HepG2 (cell line): Measurements from ENCODE around the gene COMMD4. TPM values are rescaled to one million over a fixed set of nuclear protein-coding genes. Genes with fewer than 3 reads are reported as not detected.
A peak's percentile ranks its signal among the peaks of the same experiment; 100 is the strongest.

ENCODE experiments used
- ATF7-NPFF ChIP-seq: sonication (generic); formaldehyde crosslinking; IDR thresholded peaks from 2 replicates; pipeline ENCODE4 v1.8.1; 2023; ENCODE audit warnings: mild to moderate bottlenecking, low read depth, missing genetic modification reagents, moderate library complexity
- FOXP1 ChIP-seq, 2 experiments: fragments of 450-650 bp in 1 of 2; IDR thresholded peaks; 2 replicates each; pipeline ENCODE4 v1.6.1; 2017 to 2018; ENCODE audit warnings: antibody characterized with exemption in 1 of 2
- JUN ChIP-seq: sonication (generic); formaldehyde crosslinking; IDR thresholded peaks from 2 replicates; pipeline ENCODE4 v1.4.0; 2020; ENCODE audit warnings: mild to moderate bottlenecking, missing genetic modification reagents
- KDM1A ChIP-seq: IDR thresholded peaks from 2 replicates; pipeline ENCODE4 v1.6.1; 2016; ENCODE audit warnings: missing compliant biosample characterization
- KMT2A ChIP-seq: sonication (generic); formaldehyde crosslinking; IDR thresholded peaks from 2 replicates; pipeline ENCODE4 v1.4.0; 2020; ENCODE audit warnings: missing genetic modification reagents
- PAXIP1 ChIP-seq: sonication (generic); formaldehyde crosslinking; conservative IDR thresholded peaks from 2 replicates; pipeline ENCODE4 v1.4.0; 2020; ENCODE audit warnings: mild to moderate bottlenecking, missing genetic modification reagents, moderate library complexity
- SAFB2 ChIP-seq: sonication (generic); formaldehyde crosslinking; IDR thresholded peaks from 2 replicates; pipeline ENCODE4 v1.5.1; 2020; ENCODE audit warnings: missing genetic modification reagents, low read depth, mild to moderate bottlenecking, borderline replicate concordance
- SMAD1 ChIP-seq: sonication (generic); formaldehyde crosslinking; IDR thresholded peaks from 2 replicates; pipeline ENCODE4 v1.4.0; 2020; ENCODE audit warnings: missing genetic modification reagents, low read depth, mild to moderate bottlenecking, borderline replicate concordance
- SRF ChIP-seq: IDR thresholded peaks from 2 replicates; pipeline ENCODE4 v1.6.1; 2011; ENCODE audit warnings: mild to moderate bottlenecking, low read depth, low read length, moderate library complexity
- TFAP4 ChIP-seq: sonication (generic); IDR thresholded peaks from 2 replicates; pipeline ENCODE4 v1.6.1; 2016; ENCODE audit warnings: low read depth, borderline replicate concordance
- TOE1 ChIP-seq: sonication (generic); formaldehyde crosslinking; IDR thresholded peaks from 2 replicates; pipeline ENCODE4 v1.4.0; 2020; ENCODE audit warnings: mild to moderate bottlenecking, missing genetic modification reagents
- U2AF2 ChIP-seq: fragments of 200-400 bp; formaldehyde crosslinking; IDR thresholded peaks from 2 replicates; pipeline ENCODE4 v1.6.1; 2017; ENCODE audit warnings: low read depth, mild to moderate bottlenecking, low read length
- ZNF280D ChIP-seq: sonication (generic); formaldehyde crosslinking; IDR thresholded peaks from 2 replicates; pipeline ENCODE4 v1.5.1; 2020; ENCODE audit warnings: mild to moderate bottlenecking, missing genetic modification reagents
- ZNF605 ChIP-seq: sonication (generic); formaldehyde crosslinking; IDR thresholded peaks from 2 replicates; pipeline ENCODE4 v1.8.0; 2022; ENCODE audit warnings: mild to moderate bottlenecking, missing genetic modification reagents
- ZNF646 ChIP-seq: sonication (generic); formaldehyde crosslinking; IDR thresholded peaks from 2 replicates; pipeline ENCODE4 v1.9.0; 2021; ENCODE audit warnings: mild to moderate bottlenecking, missing genetic modification reagents
- ZNF670 ChIP-seq: sonication (generic); formaldehyde crosslinking; IDR thresholded peaks from 2 replicates; pipeline ENCODE4 v1.8.0; 2022; ENCODE audit warnings: mild to moderate bottlenecking, missing genetic modification reagents, borderline replicate concordance
- polyA plus RNA-seq, 8 experiments: library from polyadenylated mRNA; depleted of rRNA in 3 of 8; stranded (reverse) in 7 of 8; unstranded in 1 of 8; fragments of >200 nt; fragmentation: Illumina TruSeq in 4 of 8; extraction: Trizol in 4 of 8; gene quantifications; 2 replicates each; pipeline versions ENCODE4 v1.2.1 to v1.2.3, GENCODE V29; 2011 to 2016; ENCODE audit warnings: low read depth in 4 of 8, missing spikeins in 1 of 8, mixed read lengths in 1 of 8; ENCODE audit not compliant: insufficient read depth in 1 of 8
- total RNA-seq, 5 experiments: library from RNA; depleted of rRNA; stranded (reverse); fragments of >200 nt; fragmentation: Illumina TruSeq; extraction: Trizol; gene quantifications; 2 replicates each; pipeline ENCODE4 v1.2.3, GENCODE V29; 2016; ENCODE audit warnings: low read depth in 1 of 5

The COMMD4 gene
- total and polyA plus RNA-seq, 2 of the 13 experiments (the other 11 are each of a cell fraction or from before 2014, with no cell fraction given), result 45.8 to 89.9 TPM

GRCh38 chr15:75367406-75367912 lies 31.6 kb downstream of the COMMD4 start (continued):
- TF ChIP-seq SRF (0 out of 2 replicates have a peak, but pooled peaks have one; percentile 0), JUN (no peak), SAFB2 (no peak), TFAP4 (no peak), SMAD1 (CRISPR knock-in tag) (no peak), ZNF670 (CRISPR knock-in tag) (no peak), ATF7-NPFF (no peak), KDM1A (CRISPR knock-in tag) (peak; percentile 41; the same call in 1 of the 2 replicates), U2AF2 (no peak), FOXP1 (IDR thresholded peaks at IDR 0.05) (no peak), FOXP1 (CRISPR knock-in tag; IDR thresholded peaks at IDR 0.05) (no peak), TOE1 (CRISPR knock-in tag) (no peak), ZNF605 (CRISPR knock-in tag) (peak; percentile 17; the same call in 1 of the 2 replicates), ZNF646 (CRISPR knock-in tag) (no peak), PAXIP1 (CRISPR knock-in tag) (no peak), ZNF280D (CRISPR knock-in tag) (no peak), KMT2A (CRISPR knock-in tag) (0 out of 2 replicates have a peak, but pooled peaks have one; percentile 20)
